Keratinocyte (primary cell): ENCODE measurements around the gene DEF6. TPM values are rescaled to one million over a fixed set of nuclear protein-coding genes. Genes with fewer than 3 reads are reported as not detected.

ENCODE experiments used
- DNase-seq: peaks from one replicate; pipeline ENCODE4 v3.0.0-alpha.2; 2011; ENCODE audit warnings: low read depth, missing footprints, low spot score
- FAIRE-seq: peaks from 2 replicates; lab custom pipeline; 2011; peaks lifted over from hg19 to GRCh38; lab: Jason Lieb, UNC
- H2AFZ ChIP-seq: 2 replicates; pipeline ENCODE4 v1.6.0; 2012; ENCODE audit warnings: low read length, control low read depth, inconsistent platforms; ENCODE audit not compliant: control insufficient read depth
- H3K27ac ChIP-seq: 2 replicates; pipeline ENCODE4 v1.5.1; 2011; ENCODE audit warnings: low read length; ENCODE audit not compliant: control insufficient read depth, insufficient read depth
- H3K27me3 ChIP-seq: 3 replicates; pipeline ENCODE4 v1.6.0; 2011; ENCODE audit warnings: low read length; ENCODE audit not compliant: control insufficient read depth, insufficient read depth; ENCODE audit errors: extremely low read depth
- H3K36me3 ChIP-seq, 2 experiments: 2 replicates in 1 of 2; 3 replicates in 1 of 2; pipeline ENCODE4 v1.5.1; 2011; ENCODE audit warnings: low read length in 2 of 2, mild to moderate bottlenecking in 1 of 2; ENCODE audit not compliant: control insufficient read depth in 2 of 2, insufficient read depth in 2 of 2; ENCODE audit errors: extremely low read depth in 1 of 2
- H3K4me1 ChIP-seq: 3 replicates; pipeline ENCODE4 v1.5.1; 2011; ENCODE audit warnings: low read length; ENCODE audit not compliant: control insufficient read depth, insufficient read depth; ENCODE audit errors: extremely low read depth
- H3K4me2 ChIP-seq: 3 replicates; pipeline ENCODE4 v1.6.0; 2011; ENCODE audit warnings: low read depth, low read length; ENCODE audit not compliant: control insufficient read depth, insufficient read depth; ENCODE audit errors: extremely low read depth
- H3K4me3 ChIP-seq, 3 experiments: fragments of 200-600 bp in 1 of 3; sonication (generic) in 1 of 3; 2 replicates in 2 of 3; 3 replicates in 1 of 3; pipeline ENCODE4 v1.5.1; 2011 to 2016; ENCODE audit warnings: low read length in 3 of 3, mild to moderate bottlenecking in 3 of 3, control low read depth in 2 of 3, inconsistent platforms in 1 of 3, low read depth in 1 of 3, mixed read lengths in 1 of 3, mixed run types in 1 of 3, moderate library complexity in 1 of 3; ENCODE audit not compliant: control insufficient read depth in 2 of 3, insufficient read depth in 2 of 3; ENCODE audit errors: extremely low read depth in 1 of 3
- H3K79me2 ChIP-seq: 2 replicates; pipeline ENCODE4 v1.6.0; 2012; ENCODE audit warnings: low read length; ENCODE audit not compliant: control insufficient read depth, insufficient read depth
- H3K9ac ChIP-seq: 3 replicates; pipeline ENCODE4 v1.6.0; 2011; ENCODE audit warnings: low read length; ENCODE audit not compliant: control insufficient read depth, insufficient read depth; ENCODE audit errors: extremely low read depth
- H3K9me1 ChIP-seq: 3 replicates; pipeline ENCODE4 v1.6.0; 2011; ENCODE audit warnings: low read length; ENCODE audit not compliant: control insufficient read depth, insufficient read depth; ENCODE audit errors: extremely low read depth
- H3K9me3 ChIP-seq: 2 replicates; pipeline ENCODE4 v1.5.1; 2012; ENCODE audit warnings: low read depth, low read length; ENCODE audit not compliant: control insufficient read depth
- H4K20me1 ChIP-seq: 3 replicates; pipeline ENCODE4 v1.6.0; 2011; ENCODE audit warnings: low read length; ENCODE audit not compliant: control insufficient read depth, insufficient read depth; ENCODE audit errors: extremely low read depth
- CTCF ChIP-seq, 3 experiments: IDR thresholded peaks in 1 of 3; conservative IDR thresholded peaks in 1 of 3; optimal IDR thresholded peaks in 1 of 3; 2 replicates in 2 of 3; 3 replicates in 1 of 3; pipeline versions ENCODE3 to v1.5.1; 2011; ENCODE audit warnings: low read length in 3 of 3, mild to moderate bottlenecking in 3 of 3, moderate library complexity in 2 of 3, control low read depth in 1 of 3, inconsistent platforms in 1 of 3; ENCODE audit not compliant: insufficient read depth in 2 of 3; ENCODE audit errors: extremely low read depth in 1 of 3
- EZH2 ChIP-seq: IDR thresholded peaks from one replicate; pipeline ENCODE4 v1.6.1; 2012; ENCODE audit warnings: inconsistent platforms, mild to moderate bottlenecking, low read length, moderate library complexity
- dilution Hi-C: fragments of 300-500 bp; cut with MboI; formaldehyde crosslinking; loops from one replicate; pipeline ENCODE4 v1.7.0; 2020; ENCODE audit warnings: low sequenced_read_pairs; ENCODE audit not compliant: extremely low pct_ligation_motif_present
- polyA plus RNA-seq, 5 experiments: library from polyadenylated mRNA; depleted of rRNA in 3 of 5; stranded (reverse) in 3 of 5; stranded (forward) in 1 of 5; unstranded in 1 of 5; fragments of >200 nt; gene quantifications; 1 replicate in 1 of 5; 2 replicates in 3 of 5; 3 replicates in 1 of 5; pipeline versions ENCODE4 v1.2.1 to v1.2.3, GENCODE V29; 2011 to 2012; ENCODE audit warnings: missing spikeins in 2 of 5, low read depth in 1 of 5, low replicate concordance in 1 of 5

Gene DEF6
- polyA plus RNA-seq, 1 donor (not counting 4 experiments of a cell fraction or from before 2014, with no cell fraction given) = 17.3 TPM

- H3K27ac ChIP-seq = no peak overlapping the region
- DNase-seq = no peak
- peaks cover 8 to 9% of the 10 kb centered on the region in 2 experiments for H3K36me3 ChIP-seq
- H2AFZ ChIP-seq = no peak overlapping the region
- no peak for FAIRE-seq
- H3K79me2 ChIP-seq = no peaks in the 10 kb centered on the region
- dilution Hi-C loops = no loop called here
- TF ChIP-seq CTCF (optimal IDR thresholded peaks at IDR 0.05 in 1 of 3, IDR thresholded peaks at IDR 0.05 in 1 of 3, conservative IDR thresholded peaks at IDR 0.05 in 1 of 3; ENCODE audit: extremely low read depth in 1 of 3, insufficient read depth in 2 of 3, low read length in 3 of 3) (no peak), EZH2 (no peak)
- H3K27me3 ChIP-seq = no peaks in the 10 kb centered on the region
- no peaks in the 10 kb centered on the region for H3K9me1 ChIP-seq
- no peak overlapping the region for H3K4me3 ChIP-seq
- no peak overlapping the region for H3K9ac ChIP-seq
- H4K20me1 ChIP-seq = no peaks in the 10 kb centered on the region
- H3K4me1 ChIP-seq = peaks cover under 1% of the 10 kb centered on the region
- no peaks in the 10 kb centered on the region for H3K9me3 ChIP-seq
- no peak overlapping the region for H3K4me2 ChIP-seq
These were observed 15.2 kb downstream of the DEF6 start for GRCh38 chr6:35312807-35313206.

- dilution Hi-C loops = no loop called here
- H3K4me3 ChIP-seq = peak overlapping the region in 2 of 3 experiments; percentile 14 to 69
- H4K20me1 ChIP-seq = no peaks in the 10 kb centered on the region
- H3K9ac ChIP-seq = no peak overlapping the region
- H3K4me2 ChIP-seq = peak overlapping the region; percentile 78
- H3K9me3 ChIP-seq = no peaks in the 10 kb centered on the region
- H3K9me1 ChIP-seq = no peaks in the 10 kb centered on the region
- peaks cover 10% of the 10 kb centered on the region for H3K4me1 ChIP-seq
- FAIRE-seq (no peak), DNase-seq (no peak)
- peaks cover 22% of the 10 kb centered on the region in 2 experiments for H3K36me3 ChIP-seq
- H3K79me2 ChIP-seq = no peaks in the 10 kb centered on the region
- H3K27ac ChIP-seq = no peak overlapping the region
- H2AFZ ChIP-seq = peak overlapping the region; percentile 58
- TF ChIP-seq CTCF (optimal IDR thresholded peaks at IDR 0.05 in 1 of 3, IDR thresholded peaks at IDR 0.05 in 1 of 3, conservative IDR thresholded peaks at IDR 0.05 in 1 of 3; ENCODE audit: extremely low read depth in 1 of 3, insufficient read depth in 2 of 3, low read length in 3 of 3) (no peak), EZH2 (no peak)
- H3K27me3 ChIP-seq = no peaks in the 10 kb centered on the region
These were observed 20.0 kb downstream of the DEF6 start for GRCh38 chr6:35317483-35318195.
